DOHH2 (cell line): ENCODE measurements around the gene SUSD5.
"Not testable (repeated sequence)": the region's sequence is repeated elsewhere in the genome, so short reads cannot be mapped to it uniquely, and the experiment has no call there.

Experiments used
- H3F3A ChIP-seq: fragments of 200-600 bp; sonication (generic), shearing (Covaris generic); 2 replicates; pipeline ENCODE4 v1.6.0; 2016; ENCODE audit warnings: antibody characterized with exemption, mild to moderate bottlenecking; ENCODE audit not compliant: control insufficient read depth, insufficient read depth
- H3K27ac ChIP-seq: fragments of 200-600 bp; sonication (generic); 2 replicates; pipeline ENCODE4 v1.5.1; 2014; ENCODE audit warnings: low read depth, mild to moderate bottlenecking, low read length, moderate library complexity
- H3K27me3 ChIP-seq: fragments of 200-600 bp; sonication (generic); 2 replicates; pipeline ENCODE4 v1.6.1; 2014; ENCODE audit warnings: mild to moderate bottlenecking, low read length, mixed read lengths; ENCODE audit not compliant: control insufficient read depth
- H3K36me3 ChIP-seq: fragments of 200-600 bp; sonication (generic); 2 replicates; pipeline ENCODE4 v1.6.1; 2014; ENCODE audit warnings: mild to moderate bottlenecking, low read length, moderate library complexity, mixed read lengths; ENCODE audit not compliant: control insufficient read depth
- H3K4me1 ChIP-seq: fragments of 200-600 bp; sonication (generic); 2 replicates; pipeline ENCODE4 v1.6.1; 2014; ENCODE audit warnings: mild to moderate bottlenecking, low read length, mixed read lengths; ENCODE audit not compliant: control insufficient read depth
- H3K4me2 ChIP-seq: fragments of 200-600 bp; sonication (generic); 2 replicates; pipeline ENCODE4 v1.6.0; 2014; ENCODE audit warnings: mild to moderate bottlenecking, low read length, moderate library complexity
- H3K4me3 ChIP-seq: fragments of 200-600 bp; sonication (generic); 2 replicates; pipeline ENCODE4 v1.5.1; 2014; ENCODE audit warnings: mild to moderate bottlenecking, low read length, mixed read lengths
- H3K79me2 ChIP-seq: fragments of 200-600 bp; sonication (generic); 2 replicates; pipeline ENCODE4 v1.6.1; 2014; ENCODE audit warnings: mild to moderate bottlenecking, low read length, mixed read lengths; ENCODE audit not compliant: control insufficient read depth
- H3K9me2 ChIP-seq: fragments of 200-600 bp; sonication (generic); replicated peaks from 2 replicates; pipeline ENCODE4 v1.6.1; 2014; ENCODE audit warnings: mild to moderate bottlenecking, low read length, mixed read lengths; ENCODE audit not compliant: control insufficient read depth
- H3K9me3 ChIP-seq: fragments of 200-600 bp; sonication (generic); 2 replicates; pipeline ENCODE4 v1.6.1; 2014; ENCODE audit warnings: antibody characterized with exemption, low read length, mixed read lengths; ENCODE audit not compliant: control insufficient read depth, insufficient read depth
- H4K20me1 ChIP-seq: fragments of 200-600 bp; sonication (generic); 2 replicates; pipeline ENCODE4 v1.6.0; 2014; ENCODE audit warnings: low read depth, mild to moderate bottlenecking, antibody characterized with exemption, low read length, moderate library complexity; ENCODE audit not compliant: control insufficient read depth, insufficient read depth
- EZH2phosphoT487 ChIP-seq: fragments of 200-600 bp; sonication (generic); IDR thresholded peaks from 2 replicates; pipeline ENCODE4 v1.6.1; 2017; ENCODE audit warnings: borderline replicate concordance, mild to moderate bottlenecking, antibody characterized with exemption, low read length, moderate library complexity, mixed read lengths
- TF ChIP-seq, protein P1 (sequence below): fragments of 200-600 bp; sonication (generic); IDR thresholded peaks from one replicate; pipeline ENCODE4 v1.5.1; 2014; ENCODE audit warnings: antibody characterized with exemption, mild to moderate bottlenecking, low read depth, low read length; ENCODE audit not compliant: poor library complexity, severe bottlenecking

Gene SUSD5

DNA sequence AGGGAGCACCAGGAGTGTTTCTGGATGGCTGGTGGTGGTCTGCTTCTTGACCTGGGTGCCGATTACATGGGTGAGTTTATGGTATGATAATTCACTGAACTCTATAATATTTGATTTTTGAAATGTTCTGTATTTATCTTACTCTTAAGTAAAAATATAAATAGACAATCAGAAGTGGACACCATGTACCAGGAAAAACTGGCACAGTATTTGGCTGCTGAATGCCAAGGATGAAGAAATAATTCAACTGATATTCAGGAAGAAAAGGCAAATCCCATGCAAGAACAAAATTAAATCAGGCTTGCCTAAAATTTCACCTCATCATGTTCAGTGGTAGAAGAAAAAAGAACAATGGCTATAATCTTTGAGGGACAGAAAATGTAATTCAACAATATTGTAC is 53.2 kb downstream of the SUSD5 start:
- H3K4me3 ChIP-seq, result no peak overlapping the region
- H3K4me1 ChIP-seq, result no peaks in the 10 kb centered on the region
- H4K20me1 ChIP-seq, result no peaks in the 10 kb centered on the region

DNA sequence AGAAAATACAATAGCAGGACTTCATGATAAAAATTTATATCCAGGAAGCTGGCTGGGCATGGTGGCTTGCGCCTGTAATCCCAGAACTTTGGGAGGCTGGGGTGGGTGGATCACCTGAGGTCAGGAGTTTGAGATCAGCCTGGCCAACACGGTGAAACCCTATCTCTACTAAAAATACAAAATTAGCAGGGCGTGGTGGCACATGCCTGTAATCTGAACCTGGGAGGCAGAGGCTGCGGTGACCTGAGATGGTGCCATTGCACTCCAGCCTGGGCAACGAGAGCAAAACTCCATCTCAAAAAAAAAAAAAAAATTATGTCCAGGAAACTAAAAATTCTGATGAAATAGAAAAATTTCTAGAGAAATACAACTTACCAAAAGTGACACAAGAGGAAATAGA is 56.0 kb downstream of the SUSD5 start:
- H3K9me3 ChIP-seq, H4K20me1 ChIP-seq: not testable (repeated sequence)

More for the DNA sequence above, 53.2 kb downstream of the SUSD5 start:
- no peaks in the 10 kb centered on the region for H3K79me2 ChIP-seq
- no peaks in the 10 kb centered on the region for H3F3A ChIP-seq
- no peaks in the 10 kb centered on the region for H3K36me3 ChIP-seq
- H3K9me2 ChIP-seq, result no peaks in the 10 kb centered on the region
- H3K27me3 ChIP-seq, result peaks cover 18% of the 10 kb centered on the region
- H3K4me2 ChIP-seq, result no peak overlapping the region
- H3K9me3 ChIP-seq, result no peaks in the 10 kb centered on the region
- H3K27ac ChIP-seq, result no peak overlapping the region
- no peak for TF ChIP-seq EZH2phosphoT487
- TF ChIP-seq, protein P1, sequence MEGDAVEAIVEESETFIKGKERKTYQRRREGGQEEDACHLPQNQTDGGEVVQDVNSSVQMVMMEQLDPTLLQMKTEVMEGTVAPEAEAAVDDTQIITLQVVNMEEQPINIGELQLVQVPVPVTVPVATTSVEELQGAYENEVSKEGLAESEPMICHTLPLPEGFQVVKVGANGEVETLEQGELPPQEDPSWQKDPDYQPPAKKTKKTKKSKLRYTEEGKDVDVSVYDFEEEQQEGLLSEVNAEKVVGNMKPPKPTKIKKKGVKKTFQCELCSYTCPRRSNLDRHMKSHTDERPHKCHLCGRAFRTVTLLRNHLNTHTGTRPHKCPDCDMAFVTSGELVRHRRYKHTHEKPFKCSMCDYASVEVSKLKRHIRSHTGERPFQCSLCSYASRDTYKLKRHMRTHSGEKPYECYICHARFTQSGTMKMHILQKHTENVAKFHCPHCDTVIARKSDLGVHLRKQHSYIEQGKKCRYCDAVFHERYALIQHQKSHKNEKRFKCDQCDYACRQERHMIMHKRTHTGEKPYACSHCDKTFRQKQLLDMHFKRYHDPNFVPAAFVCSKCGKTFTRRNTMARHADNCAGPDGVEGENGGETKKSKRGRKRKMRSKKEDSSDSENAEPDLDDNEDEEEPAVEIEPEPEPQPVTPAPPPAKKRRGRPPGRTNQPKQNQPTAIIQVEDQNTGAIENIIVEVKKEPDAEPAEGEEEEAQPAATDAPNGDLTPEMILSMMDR, result no peak

DNA sequence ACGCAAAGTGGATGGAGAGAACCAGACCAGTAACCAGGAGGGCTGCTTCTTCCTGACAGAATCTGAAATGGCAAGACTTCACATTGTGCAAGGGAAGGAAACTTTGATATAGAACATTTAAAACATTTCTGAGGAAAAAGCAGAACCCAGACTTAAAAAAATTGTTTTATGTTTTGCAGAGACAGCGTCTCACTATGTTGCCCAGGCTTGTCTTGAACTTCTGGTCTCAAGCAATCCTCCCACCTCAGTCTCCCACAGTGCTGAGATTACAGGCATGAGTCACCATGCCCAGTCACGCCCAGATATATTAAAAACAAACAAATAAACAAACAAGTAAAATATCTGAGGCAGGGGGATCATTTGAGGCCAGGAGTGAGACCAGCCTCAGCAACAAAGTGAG is 58.6 kb downstream of the SUSD5 start:
- H3K9me3 ChIP-seq, result no peaks in the 10 kb centered on the region
- no peaks in the 10 kb centered on the region; the same call in 1 of the 2 replicates for H3K4me1 ChIP-seq
- H3K79me2 ChIP-seq, result no peaks in the 10 kb centered on the region
- H3K27ac ChIP-seq, result no peak overlapping the region
- H3K4me2 ChIP-seq, result no peak overlapping the region
- no peaks in the 10 kb centered on the region for H3K36me3 ChIP-seq
- H3K4me3 ChIP-seq, result no peak overlapping the region
- H3F3A ChIP-seq, result no peaks in the 10 kb centered on the region
- H3K27me3 ChIP-seq, result peaks cover 25% of the 10 kb centered on the region
- H3K9me2 ChIP-seq, result no peaks in the 10 kb centered on the region
- no peaks in the 10 kb centered on the region for H4K20me1 ChIP-seq
- TF ChIP-seq EZH2phosphoT487, result no peak
- TF ChIP-seq, protein P1, result no peak

More for the DNA sequence above, 56.0 kb downstream of the SUSD5 start:
- H3K79me2 ChIP-seq, H3K36me3 ChIP-seq, H3K4me3 ChIP-seq, H3K27ac ChIP-seq, H3F3A ChIP-seq, H3K9me2 ChIP-seq, H3K4me1 ChIP-seq, H3K4me2 ChIP-seq: not testable (repeated sequence)
- peaks cover 28% of the 10 kb centered on the region for H3K27me3 ChIP-seq

DNA sequence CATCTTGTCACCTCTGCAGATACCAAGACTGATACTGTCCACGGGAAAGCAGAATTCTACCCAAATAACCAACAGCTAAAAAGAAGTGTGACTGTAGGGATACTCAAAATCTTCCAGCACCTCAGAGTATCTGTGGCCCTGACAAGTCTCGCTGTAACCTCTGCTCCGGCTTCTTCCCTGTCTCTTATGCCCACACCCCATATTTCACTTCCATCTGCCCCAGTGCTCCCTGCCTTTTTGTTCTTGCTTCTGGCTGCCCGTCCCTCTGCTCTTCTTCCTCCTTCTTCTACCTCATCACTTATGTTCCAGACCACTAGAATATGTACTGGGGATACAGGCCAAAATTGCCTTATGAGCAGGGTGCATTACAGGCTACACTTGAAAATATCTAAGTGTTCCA is 59.4 kb downstream of the SUSD5 start:
- Histone ChIP-seq H3K36me3 (no peaks in the 10 kb centered on the region), H3K27me3 (peaks cover 21% of the 10 kb centered on the region; the same call in 1 of the 2 replicates), H3F3A (no peaks in the 10 kb centered on the region), H4K20me1 (no peaks in the 10 kb centered on the region), H3K4me1 (peaks cover 3% of the 10 kb centered on the region; the same call in 1 of the 2 replicates), H3K27ac (no peak overlapping the region), H3K9me2 (no peaks in the 10 kb centered on the region), H3K9me3 (no peaks in the 10 kb centered on the region), H3K4me3 (no peak overlapping the region), H3K4me2 (no peak overlapping the region), H3K79me2 (no peaks in the 10 kb centered on the region)
- TF ChIP-seq, protein P1, result no peak
- no peak for TF ChIP-seq EZH2phosphoT487
